Mesenteric fat pad (tissue), 1 donor: ENCODE data around the gene GLOD4. TPM values are rescaled to one million over a fixed set of nuclear protein-coding genes. Genes with fewer than 3 reads are reported as not detected.
"Not testable (repeated sequence)": the region's sequence is repeated elsewhere in the genome, so short reads cannot be mapped to it uniquely, and the experiment has no call there.

Source experiments
- DNase-seq: peaks from one replicate; pipeline ENCODE4 v3.0.0-alpha.2; 2020; ENCODE audit warnings: low spot score
- long read RNA-seq: library from polyadenylated mRNA; unstranded; transcript quantifications from one replicate; pipeline ENCODE4 v2.0.0, GENCODE V29; 2020
- total RNA-seq: library from RNA; stranded (reverse); fragmentation: NEBNext Ultra II Directional; extraction: Animal tissue kit (Norgen Biotek cat#: 25700); gene quantifications from one replicate; pipeline ENCODE4 v1.2.1, GENCODE V29; 2021
- donor health status: DM: yes; HTN: yes; CAD: no.

Gene GLOD4
- total RNA-seq: 43.5 TPM
- long read RNA-seq, transcript GLOD4-202 (9 exons, 2,059 nt): major isoform, 190 of 215 reads
- long read RNA-seq, partial matches to known transcripts: 12 of 215 reads
- long read RNA-seq, other reads (novel, unspliced or antisense): 10 of 215 reads

- peak; percentile 98 for DNase-seq
These were observed at the start of gene GLOD4, which contains the start of gene MRM3 for GRCh38 chr17:781805-782731. Gene GLOD4 (minus strand): TSS chr17:782280. CDS start chr17:782255, 25 bp downstream. Gene MRM3 (plus strand): TSS chr17:782353. CDS start chr17:782379, 26 bp downstream.

GRCh38 chr17:830950-831349 is 48.9 kb upstream of the GLOD4 start:
- no peak for DNase-seq

- DNase-seq: no peak
These were observed 48.3 kb upstream of the GLOD4 start for GRCh38 chr17:830381-830780.

GRCh38 chr17:829614-830013 is 47.5 kb upstream of the GLOD4 start:
- DNase-seq: not testable (repeated sequence)

GRCh38 chr17:828761-829160 is 46.7 kb upstream of the GLOD4 start:
- DNase-seq: no peak

GRCh38 chr17:826778-827177 is 44.7 kb upstream of the GLOD4 start:
- DNase-seq: no peak

- no peak for DNase-seq
These were observed 43.1 kb upstream of the GLOD4 start for GRCh38 chr17:825216-825615.

GRCh38 chr17:824378-824777 is 42.3 kb upstream of the GLOD4 start:
- no peak for DNase-seq

GRCh38 chr17:823501-823902 is 41.4 kb upstream of the GLOD4 start:
- no peak for DNase-seq

GRCh38 chr17:819251-819650 is 37.2 kb upstream of the GLOD4 start:
- no peak for DNase-seq

- DNase-seq: no peak
These were observed 32.3 kb upstream of the GLOD4 start for GRCh38 chr17:814371-814770.

GRCh38 chr17:812638-813204 is 30.6 kb upstream of the GLOD4 start:
- DNase-seq: no peak

- DNase-seq: no peak
These were observed 29.1 kb upstream of the GLOD4 start for GRCh38 chr17:811051-811784.

GRCh38 chr17:807523-808294 is 25.6 kb upstream of the GLOD4 start:
- no peak for DNase-seq

GRCh38 chr17:806781-807522 is 24.9 kb upstream of the GLOD4 start:
- no peak for DNase-seq

- no peak for DNase-seq
These were observed 24.3 kb upstream of the GLOD4 start for GRCh38 chr17:806346-806745.

GRCh38 chr17:805886-806285 is 23.8 kb upstream of the GLOD4 start:
- DNase-seq: not testable (repeated sequence)

GRCh38 chr17:804541-805435 is 22.7 kb upstream of the GLOD4 start:
- DNase-seq: no peak
